BE2C (cell line): ENCODE measurements around the gene SH3BGR.

ENCODE experiments used
- DNase-seq: peaks from one replicate; pipeline ENCODE4 v3.0.0-alpha.2; 2020
- H3K27me3 ChIP-seq: fragments of 250-450 bp; sonication (Bioruptor Pico); 2 replicates; pipeline ENCODE4 v1.5.1; 2020; ENCODE audit warnings: mild to moderate bottlenecking
- H3K36me3 ChIP-seq: fragments of 250-450 bp; sonication (Bioruptor Pico); 2 replicates; pipeline ENCODE4 v1.5.1; 2020; ENCODE audit warnings: mild to moderate bottlenecking
- H3K4me1 ChIP-seq: fragments of 250-450 bp; sonication (Bioruptor Pico); 2 replicates; pipeline ENCODE4 v1.5.1; 2020
- H3K4me3 ChIP-seq: 2 replicates; pipeline ENCODE4 v1.5.1; 2011; ENCODE audit warnings: low read depth, low read length
- H3K9me3 ChIP-seq: fragments of 250-450 bp; sonication (Bioruptor Pico); 2 replicates; pipeline ENCODE4 v1.5.1; 2020
- TF ChIP-seq, protein P1 (sequence below): IDR thresholded peaks from 2 replicates; pipeline ENCODE4 v1.5.1; 2012; ENCODE audit warnings: mild to moderate bottlenecking, low read depth, low read length

SH3BGR gene

DNA sequence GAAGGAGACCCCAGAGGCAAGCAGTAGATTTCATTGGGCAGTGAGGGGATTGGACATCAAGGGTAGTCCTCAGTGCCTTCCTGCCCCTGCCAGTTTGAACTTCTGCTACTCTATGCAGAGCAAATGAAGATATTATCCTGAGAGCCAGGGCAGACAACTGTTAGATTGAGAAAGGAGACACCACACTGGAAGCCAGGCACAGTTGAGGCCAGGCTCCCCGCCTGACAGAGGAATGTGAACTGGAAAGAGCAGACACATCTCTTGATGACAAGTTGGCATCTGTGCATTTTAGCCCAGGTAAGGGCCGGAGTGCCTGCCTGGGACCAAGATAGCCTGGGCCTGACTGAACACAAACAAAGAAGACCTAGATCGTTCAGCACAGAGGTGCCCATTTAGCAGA, 16.0 kb downstream of the SH3BGR start:
- no peak for DNase-seq
- no peaks in the 10 kb centered on the region for H3K4me1 ChIP-seq
- H3K36me3 ChIP-seq, result no peaks in the 10 kb centered on the region
- TF ChIP-seq, protein P1, sequence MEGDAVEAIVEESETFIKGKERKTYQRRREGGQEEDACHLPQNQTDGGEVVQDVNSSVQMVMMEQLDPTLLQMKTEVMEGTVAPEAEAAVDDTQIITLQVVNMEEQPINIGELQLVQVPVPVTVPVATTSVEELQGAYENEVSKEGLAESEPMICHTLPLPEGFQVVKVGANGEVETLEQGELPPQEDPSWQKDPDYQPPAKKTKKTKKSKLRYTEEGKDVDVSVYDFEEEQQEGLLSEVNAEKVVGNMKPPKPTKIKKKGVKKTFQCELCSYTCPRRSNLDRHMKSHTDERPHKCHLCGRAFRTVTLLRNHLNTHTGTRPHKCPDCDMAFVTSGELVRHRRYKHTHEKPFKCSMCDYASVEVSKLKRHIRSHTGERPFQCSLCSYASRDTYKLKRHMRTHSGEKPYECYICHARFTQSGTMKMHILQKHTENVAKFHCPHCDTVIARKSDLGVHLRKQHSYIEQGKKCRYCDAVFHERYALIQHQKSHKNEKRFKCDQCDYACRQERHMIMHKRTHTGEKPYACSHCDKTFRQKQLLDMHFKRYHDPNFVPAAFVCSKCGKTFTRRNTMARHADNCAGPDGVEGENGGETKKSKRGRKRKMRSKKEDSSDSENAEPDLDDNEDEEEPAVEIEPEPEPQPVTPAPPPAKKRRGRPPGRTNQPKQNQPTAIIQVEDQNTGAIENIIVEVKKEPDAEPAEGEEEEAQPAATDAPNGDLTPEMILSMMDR, result no peak
- H3K4me3 ChIP-seq, result no peak overlapping the region
- no peaks in the 10 kb centered on the region; the same call in 1 of the 2 replicates for H3K27me3 ChIP-seq
- H3K9me3 ChIP-seq, result no peaks in the 10 kb centered on the region

DNA sequence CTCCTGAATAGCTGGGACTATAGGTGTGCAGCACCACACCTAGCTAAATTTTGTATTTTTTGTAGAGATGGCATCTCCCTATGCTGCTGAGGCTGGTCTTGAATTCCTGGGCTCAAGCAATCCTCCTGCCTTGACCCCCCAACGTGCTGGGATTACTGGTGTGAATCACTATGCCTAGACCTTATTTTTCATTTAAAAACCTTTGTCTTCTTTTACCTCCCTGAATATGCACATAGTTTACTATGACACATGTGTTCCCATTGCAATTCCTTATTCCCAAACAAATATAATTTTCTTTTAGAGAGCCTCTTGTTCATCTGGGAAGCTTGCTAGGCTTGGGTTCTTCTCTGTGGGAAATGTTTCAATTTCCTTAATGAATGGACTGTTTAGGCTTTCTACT, 16.8 kb downstream of the SH3BGR start:
- no peaks in the 10 kb centered on the region for H3K36me3 ChIP-seq
- TF ChIP-seq, protein P1, result no peak
- no peak for DNase-seq
- H3K4me1 ChIP-seq, result no peaks in the 10 kb centered on the region
- H3K27me3 ChIP-seq, result no peaks in the 10 kb centered on the region; the same call in 1 of the 2 replicates
- no peak overlapping the region for H3K4me3 ChIP-seq
- no peaks in the 10 kb centered on the region for H3K9me3 ChIP-seq

DNA sequence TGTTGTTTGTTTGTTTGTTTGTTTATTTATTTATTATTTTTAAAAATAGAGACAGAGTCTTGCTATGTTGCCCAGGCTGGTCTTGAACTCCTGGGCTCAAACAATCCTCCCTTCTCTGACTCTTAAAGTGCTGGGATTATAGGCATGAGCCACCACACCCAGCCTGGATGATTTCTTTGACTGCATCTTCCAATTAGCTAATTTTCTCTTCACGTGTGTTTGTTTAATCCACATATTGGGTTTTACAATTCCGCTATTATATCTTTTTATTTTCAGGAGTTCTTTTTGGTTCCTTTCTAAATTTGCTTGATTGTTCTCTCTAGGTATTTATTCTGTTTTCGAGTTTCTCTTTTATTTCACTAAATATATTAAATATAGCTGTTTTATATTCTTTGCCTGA, 19.8 kb downstream of the SH3BGR start:
- no peaks in the 10 kb centered on the region for H3K4me1 ChIP-seq
- no peaks in the 10 kb centered on the region; the same call in 1 of the 2 replicates for H3K27me3 ChIP-seq
- H3K36me3 ChIP-seq, result no peaks in the 10 kb centered on the region
- DNase-seq, result no peak
- H3K9me3 ChIP-seq, result no peaks in the 10 kb centered on the region
- TF ChIP-seq, protein P1, result no peak
- no peak overlapping the region for H3K4me3 ChIP-seq

DNA sequence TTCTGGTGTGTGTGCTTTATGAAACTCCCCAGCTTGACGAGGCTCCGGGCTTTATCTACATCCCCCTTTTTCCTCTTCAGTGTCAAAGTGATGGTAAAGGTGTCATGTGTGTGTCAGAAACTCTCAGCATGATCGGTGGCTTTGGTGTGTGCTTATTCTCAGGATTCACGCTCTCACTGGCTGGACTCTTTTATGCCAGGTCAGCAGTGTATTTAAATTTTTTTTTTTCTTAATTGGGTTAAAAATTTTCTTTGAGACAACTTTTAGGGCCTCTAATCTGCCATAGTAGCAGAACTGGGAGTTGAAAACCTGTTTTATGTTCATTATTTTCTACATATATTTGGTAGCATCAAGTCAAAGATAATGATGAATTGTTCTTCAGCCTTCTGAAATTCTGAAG, 21.0 kb downstream of the SH3BGR start:
- no peaks in the 10 kb centered on the region for H3K36me3 ChIP-seq
- DNase-seq, result no peak
- H3K4me1 ChIP-seq, result no peaks in the 10 kb centered on the region
- no peak overlapping the region for H3K4me3 ChIP-seq
- no peaks in the 10 kb centered on the region for H3K9me3 ChIP-seq
- H3K27me3 ChIP-seq, result no peaks in the 10 kb centered on the region; the same call in 1 of the 2 replicates
- TF ChIP-seq, protein P1, result no peak

DNA sequence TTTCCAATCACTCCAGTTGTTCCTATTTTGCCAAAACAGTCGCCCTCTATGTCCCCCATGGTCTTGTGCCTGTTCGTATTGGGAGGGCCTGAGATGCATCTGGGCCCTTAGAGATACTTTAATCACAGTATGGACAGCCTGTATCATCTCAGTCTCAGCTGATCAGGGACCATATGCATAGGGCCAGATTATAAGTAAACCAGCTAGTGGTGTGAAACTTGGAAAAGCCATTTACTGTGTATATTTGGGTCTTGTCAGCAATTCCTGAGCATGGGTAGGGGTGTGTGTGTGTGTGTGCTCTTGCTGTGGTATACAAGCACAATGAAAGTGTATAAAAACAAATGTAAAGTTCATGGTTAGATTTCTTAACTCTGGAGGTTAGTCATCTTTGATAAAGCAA, 22.8 kb downstream of the SH3BGR start:
- no peak for DNase-seq
- H3K27me3 ChIP-seq, result no peaks in the 10 kb centered on the region; the same call in 1 of the 2 replicates
- H3K4me1 ChIP-seq, result no peaks in the 10 kb centered on the region
- no peaks in the 10 kb centered on the region for H3K36me3 ChIP-seq
- no peak overlapping the region for H3K4me3 ChIP-seq
- TF ChIP-seq, protein P1, result no peak
- H3K9me3 ChIP-seq, result no peaks in the 10 kb centered on the region

DNA sequence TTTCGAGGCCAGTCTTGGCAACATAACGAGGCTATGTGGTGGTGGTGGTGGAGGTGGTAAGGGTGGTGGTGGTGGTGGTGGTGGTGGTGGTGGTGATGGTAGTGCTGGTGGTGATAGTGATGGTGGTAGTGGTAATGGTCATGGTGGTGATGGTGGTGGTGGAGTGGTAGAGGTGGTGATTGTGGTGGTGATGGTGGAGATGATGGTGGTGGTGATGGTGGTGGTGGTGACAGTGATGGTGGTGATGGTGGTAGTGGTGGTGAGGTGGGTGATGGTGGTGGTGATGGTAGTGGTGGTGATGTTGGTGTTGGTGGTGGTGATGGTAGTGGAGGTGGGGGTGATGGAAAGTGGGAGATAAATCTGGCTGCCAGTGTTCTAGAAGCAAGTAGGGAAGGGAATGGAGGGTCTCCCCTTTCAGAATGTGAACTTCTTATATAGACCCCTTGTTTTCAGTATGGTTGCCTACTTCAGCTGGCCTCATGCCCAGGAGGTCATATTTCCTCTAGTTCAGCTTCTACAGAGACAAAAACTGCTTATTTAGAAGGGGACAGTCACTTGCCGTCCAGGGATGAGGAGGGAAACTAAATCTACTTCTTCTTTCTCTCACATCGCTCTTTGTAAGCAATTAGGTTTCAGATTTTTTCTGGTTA, 27.5 kb downstream of the SH3BGR start:
- no peak for DNase-seq
- Histone ChIP-seq H3K9me3 (no peaks in the 10 kb centered on the region), H3K4me1 (no peaks in the 10 kb centered on the region), H3K36me3 (no peaks in the 10 kb centered on the region), H3K4me3 (no peak overlapping the region), H3K27me3 (no peaks in the 10 kb centered on the region)
- TF ChIP-seq, protein P1, result no peak
